ENCODE data around the gene POMT1. TPM values are rescaled to one million over a fixed set of nuclear protein-coding genes. Genes with fewer than 3 reads are reported as not detected.

POMT1 gene
- total RNA-seq, 1 experiment from 2014 or later: 15.8 TPM

GRCh38 chr9:131566158-131566557, 63.4 kb downstream of the POMT1 start:
- no peaks in the 10 kb centered on the region for H3K36me3 Mint-ChIP-seq (ENCODE audit: insufficient read depth, unreplicated experiment)
- DNase-seq: no peak
- CTCF ChIA-PET: no interaction called here
- peaks cover 8% of the 10 kb centered on the region for H3K4me1 Mint-ChIP-seq (ENCODE audit: low read depth, unreplicated experiment)
- no peak overlapping the region for H3K4me3 Mint-ChIP-seq (ENCODE audit: low read depth, unreplicated experiment)
- BruUV-seq (replicated peaks): no TSS peak
- no peaks in the 10 kb centered on the region for H3K9me3 Mint-ChIP-seq (ENCODE audit: low read depth, unreplicated experiment)
- no peak overlapping the region for H3K27ac Mint-ChIP-seq (ENCODE audit: unreplicated experiment)
- TF ChIP-seq CTCF (IDR thresholded peaks at IDR 0.05; ENCODE audit: unreplicated experiment): no peak
- intact Hi-C loops (cut with micrococcal nuclease; ENCODE audit: unreplicated experiment): no loop called here
- no peaks in the 10 kb centered on the region for H3K27me3 Mint-ChIP-seq (ENCODE audit: unreplicated experiment)

DNA sequence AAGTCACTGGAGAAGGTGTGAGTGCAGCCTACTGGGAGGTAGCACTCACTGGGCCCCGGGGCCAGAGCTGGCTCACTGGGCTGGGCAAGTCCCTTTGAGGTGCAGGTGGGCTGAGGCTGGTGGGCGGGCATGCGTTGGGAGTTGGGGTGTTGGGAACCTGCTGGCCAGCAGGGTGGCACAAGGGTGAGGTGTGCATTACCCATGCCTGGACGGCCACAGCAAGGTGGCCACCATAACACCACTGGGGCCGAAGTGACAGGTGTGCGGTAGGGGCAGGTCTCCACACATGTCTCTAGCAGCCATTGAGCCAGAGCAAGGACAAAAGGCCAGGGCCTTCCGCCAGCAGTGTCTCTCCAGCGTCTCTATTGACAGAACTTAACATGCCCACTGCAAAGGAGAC, 65.2 kb downstream of the POMT1 start:
- CTCF ChIA-PET: no interaction called here
- no peaks in the 10 kb centered on the region for H3K4me1 Mint-ChIP-seq (ENCODE audit: low read depth, unreplicated experiment)
- no TSS peak for BruUV-seq (replicated peaks)
- H3K4me3 Mint-ChIP-seq (ENCODE audit: low read depth, unreplicated experiment): no peak overlapping the region
- intact Hi-C loops (cut with micrococcal nuclease; ENCODE audit: unreplicated experiment): no loop called here
- no peak for DNase-seq
- no peak for TF ChIP-seq CTCF (IDR thresholded peaks at IDR 0.05; ENCODE audit: unreplicated experiment)
- no peaks in the 10 kb centered on the region for H3K36me3 Mint-ChIP-seq (ENCODE audit: insufficient read depth, unreplicated experiment)
- H3K27ac Mint-ChIP-seq (ENCODE audit: unreplicated experiment): no peak overlapping the region
- H3K9me3 Mint-ChIP-seq (ENCODE audit: low read depth, unreplicated experiment): no peaks in the 10 kb centered on the region
- H3K27me3 Mint-ChIP-seq (ENCODE audit: unreplicated experiment): no peaks in the 10 kb centered on the region

Other genes with a start within 250 kb of the POMT1 start
- not detected in 2 replicates for gene FAM78A, start 226.4 kb upstream of the POMT1 start, total RNA-seq (2022)
- not detected in 2 replicates for gene PLPP7, start 213.2 kb upstream of the POMT1 start, total RNA-seq (2022)
- 137 and 143 TPM in 2 replicates for gene PRRC2B, start 108.8 kb upstream of the POMT1 start, total RNA-seq (2022)
- 16.0 and 19.6 TPM in 2 replicates for gene UCK1, start 28.3 kb downstream of the POMT1 start, total RNA-seq (2022)
- gene PRRT1B, start 42.6 kb downstream of the POMT1 start, total RNA-seq (2022): not detected in 2 replicates
- gene RAPGEF1, start 237.2 kb downstream of the POMT1 start, total RNA-seq (2022): 32.5 and 33.4 TPM in 2 replicates